Lung (tissue), 12 donors: ENCODE results near the gene PRSS27. TPM values are rescaled to one million over a fixed set of nuclear protein-coding genes. Genes with fewer than 3 reads are reported as not detected.

ENCODE experiments used
- ATAC-seq: fragments of 200-7000 bp; cut with Tn5 transposase; one replicate; pipeline ENCODE4 v1.9.1; 2020; ENCODE audit warnings: moderate number of reproducible peaks; ENCODE audit not compliant: insufficient read depth, low FRiP score
- DNase-seq, 3 donors: peaks; one replicate each; pipeline ENCODE4 v3.0.0-alpha.2; 2013 to 2017
- H3K27ac ChIP-seq, 2 donors: one replicate each; pipeline ENCODE4 v1.5.1; 2013; ENCODE audit warnings: mild to moderate bottlenecking in 2 of 2, moderate library complexity in 2 of 2, control low read depth in 1 of 2, inconsistent platforms in 1 of 2, low read depth in 1 of 2, low read length in 1 of 2
- H3K27me3 ChIP-seq, 3 donors: one replicate each; pipeline ENCODE4 v1.5.1; 2013; ENCODE audit warnings: low read length in 2 of 3; ENCODE audit not compliant: control insufficient read depth in 3 of 3, insufficient read depth in 3 of 3
- H3K36me3 ChIP-seq, 4 donors: one replicate each; pipeline ENCODE4 v1.5.1; 2013; ENCODE audit warnings: low read length in 4 of 4, mild to moderate bottlenecking in 1 of 4, moderate library complexity in 1 of 4; ENCODE audit not compliant: control insufficient read depth in 4 of 4, insufficient read depth in 4 of 4
- H3K4me1 ChIP-seq, 5 donors: one replicate each; pipeline ENCODE4 v1.5.1; 2013; ENCODE audit warnings: low read length in 5 of 5, mild to moderate bottlenecking in 2 of 5, moderate library complexity in 1 of 5; ENCODE audit not compliant: control insufficient read depth in 5 of 5, insufficient read depth in 5 of 5
- H3K4me3 ChIP-seq: one replicate; pipeline ENCODE4 v1.5.1; 2013; ENCODE audit warnings: mild to moderate bottlenecking, control low read depth, moderate library complexity
- H3K9ac ChIP-seq, 2 donors: one replicate each; pipeline ENCODE4 v1.5.1; 2013; ENCODE audit warnings: low read length in 2 of 2, control low read depth in 1 of 2; ENCODE audit not compliant: insufficient read depth in 1 of 2
- H3K9me3 ChIP-seq, 4 donors: one replicate each; pipeline ENCODE4 v1.5.1; 2013; ENCODE audit warnings: low read length in 3 of 4, mild to moderate bottlenecking in 1 of 4, moderate library complexity in 1 of 4; ENCODE audit not compliant: control insufficient read depth in 4 of 4, insufficient read depth in 3 of 4
- WGBS, 2 donors: extraction: QIAGEN DNeasy Blood & Tissue Kit; methylation state at CpG; one replicate each; pipeline ENCODE4 v1.1.7; 2013; 5-methylcytosine and 5-hydroxymethylcytosine counted together
- polyA plus RNA-seq, 2 donors: library from polyadenylated mRNA; stranded (reverse); fragments of 200-250 nt; gene quantifications; one replicate each; pipeline ENCODE4 v1.2.1, GENCODE V29; 2013
- total RNA-seq, 2 donors: library from RNA; depleted of rRNA in 1 of 2; stranded (reverse); fragments of >200 nt in 1 of 2; gene quantifications; one replicate each; pipeline ENCODE4 v1.2.1, GENCODE V29; 2014 to 2021
- TF ChIP-seq, protein P1 (sequence below): IDR thresholded peaks from 2 replicates; pipeline ENCODE4 v1.5.1; 2012; ENCODE audit warnings: mild to moderate bottlenecking; ENCODE audit errors: control extremely low read depth, extremely low read depth
- donor health status: control.
- donor health status: control.
- donor health status: Bipolar disorder and iron deficiency.
- donor health status: healthy.
- donor health status: DM: yes; HTN: yes; CAD: no.

PRSS27 gene
- total and polyA plus RNA-seq, 4 donors, result 1.1 to 2.5 (median 2.1) TPM

DNA sequence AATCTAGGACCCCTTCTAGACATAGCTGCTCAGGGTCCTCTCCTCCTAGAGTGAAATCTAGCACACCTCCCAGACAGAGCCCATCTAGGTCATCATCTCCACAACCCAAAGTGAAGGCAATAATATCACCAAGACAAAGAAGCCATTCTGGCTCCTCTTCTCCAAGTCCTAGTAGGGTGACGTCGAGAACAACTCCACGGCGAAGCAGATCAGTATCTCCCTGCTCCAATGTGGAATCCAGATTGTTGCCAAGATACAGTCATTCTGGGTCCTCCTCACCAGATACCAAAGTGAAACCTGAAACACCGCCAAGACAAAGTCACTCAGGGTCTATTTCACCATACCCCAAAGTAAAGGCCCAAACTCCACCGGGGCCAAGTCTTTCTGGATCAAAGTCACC, 43.1 kb upstream of the PRSS27 start:
- ATAC-seq, result no peak
- peaks cover 0 to 4% (median 1%) of the 10 kb centered on the region in 4 donors for H3K9me3 ChIP-seq
- H3K27ac ChIP-seq, result no peak overlapping the region
- H3K27me3 ChIP-seq, result no peaks in the 10 kb centered on the region
- no peaks in the 10 kb centered on the region for H3K4me1 ChIP-seq
- peaks cover 78 to 95% (median 87%) of the 10 kb centered on the region in 4 donors for H3K36me3 ChIP-seq
- no peak overlapping the region for H3K4me3 ChIP-seq
- H3K9ac ChIP-seq, result no peak overlapping the region
- TF ChIP-seq, protein P1, sequence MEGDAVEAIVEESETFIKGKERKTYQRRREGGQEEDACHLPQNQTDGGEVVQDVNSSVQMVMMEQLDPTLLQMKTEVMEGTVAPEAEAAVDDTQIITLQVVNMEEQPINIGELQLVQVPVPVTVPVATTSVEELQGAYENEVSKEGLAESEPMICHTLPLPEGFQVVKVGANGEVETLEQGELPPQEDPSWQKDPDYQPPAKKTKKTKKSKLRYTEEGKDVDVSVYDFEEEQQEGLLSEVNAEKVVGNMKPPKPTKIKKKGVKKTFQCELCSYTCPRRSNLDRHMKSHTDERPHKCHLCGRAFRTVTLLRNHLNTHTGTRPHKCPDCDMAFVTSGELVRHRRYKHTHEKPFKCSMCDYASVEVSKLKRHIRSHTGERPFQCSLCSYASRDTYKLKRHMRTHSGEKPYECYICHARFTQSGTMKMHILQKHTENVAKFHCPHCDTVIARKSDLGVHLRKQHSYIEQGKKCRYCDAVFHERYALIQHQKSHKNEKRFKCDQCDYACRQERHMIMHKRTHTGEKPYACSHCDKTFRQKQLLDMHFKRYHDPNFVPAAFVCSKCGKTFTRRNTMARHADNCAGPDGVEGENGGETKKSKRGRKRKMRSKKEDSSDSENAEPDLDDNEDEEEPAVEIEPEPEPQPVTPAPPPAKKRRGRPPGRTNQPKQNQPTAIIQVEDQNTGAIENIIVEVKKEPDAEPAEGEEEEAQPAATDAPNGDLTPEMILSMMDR, result no peak
- DNase-seq, result no peak
- WGBS, 2 donors, result 98% methylated on average over 6 of the region's 6 CpGs

DNA sequence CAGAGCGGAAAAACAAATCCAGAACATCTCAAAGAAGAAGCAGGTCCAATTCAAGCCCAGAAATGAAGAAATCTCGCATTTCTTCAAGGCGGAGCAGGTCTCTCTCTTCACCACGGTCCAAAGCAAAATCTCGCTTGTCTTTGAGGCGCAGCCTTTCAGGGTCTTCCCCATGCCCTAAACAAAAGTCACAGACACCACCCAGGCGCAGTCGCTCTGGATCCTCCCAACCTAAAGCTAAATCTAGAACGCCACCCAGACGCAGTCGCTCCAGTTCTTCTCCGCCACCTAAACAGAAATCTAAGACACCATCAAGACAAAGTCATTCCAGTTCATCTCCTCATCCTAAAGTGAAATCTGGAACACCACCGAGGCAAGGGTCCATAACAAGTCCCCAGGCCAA, 42.7 kb upstream of the PRSS27 start:
- DNase-seq, result no peak
- 98% methylated on average over 13 of the region's 13 CpGs for WGBS, 2 donors
- H3K4me3 ChIP-seq, result no peak overlapping the region

DNA sequence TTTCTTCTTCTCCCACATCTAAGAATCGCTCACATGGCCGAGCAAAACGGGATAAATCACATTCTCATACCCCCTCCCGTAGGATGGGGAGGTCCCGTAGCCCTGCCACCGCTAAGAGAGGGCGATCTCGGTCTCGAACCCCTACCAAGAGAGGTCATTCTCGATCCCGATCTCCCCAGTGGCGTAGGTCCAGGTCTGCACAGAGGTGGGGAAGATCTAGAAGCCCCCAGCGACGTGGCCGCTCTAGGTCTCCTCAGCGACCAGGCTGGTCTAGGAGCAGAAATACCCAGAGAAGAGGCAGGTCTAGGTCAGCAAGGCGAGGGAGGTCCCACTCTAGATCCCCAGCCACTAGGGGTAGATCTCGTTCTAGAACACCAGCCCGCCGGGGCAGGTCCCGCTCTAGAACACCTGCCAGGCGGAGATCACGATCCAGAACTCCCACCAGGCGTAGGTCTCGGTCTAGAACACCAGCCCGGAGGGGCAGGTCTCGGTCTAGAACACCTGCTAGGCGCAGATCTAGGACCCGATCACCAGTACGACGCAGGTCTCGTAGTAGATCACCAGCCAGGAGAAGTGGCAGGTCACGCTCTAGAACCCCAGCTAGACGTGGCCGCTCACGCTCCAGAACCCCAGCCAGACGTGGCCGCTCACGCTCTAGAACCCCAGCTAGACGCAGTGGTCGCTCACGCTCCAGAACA, 42.0 kb upstream of the PRSS27 start:
- Histone ChIP-seq H3K9ac (no peak overlapping the region), H3K9me3 (peaks cover 0 to 4% (median 1%) of the 10 kb centered on the region in 4 donors), H3K36me3 (peaks cover 78 to 98% (median 89%) of the 10 kb centered on the region in 4 donors), H3K27me3 (no peaks in the 10 kb centered on the region), H3K27ac (no peak overlapping the region), H3K4me3 (no peak overlapping the region), H3K4me1 (no peaks in the 10 kb centered on the region)
- 98 to 99% methylated on average over 42 of the region's 42 CpGs for WGBS, 2 donors
- no peak for DNase-seq
- no peak for ATAC-seq
- TF ChIP-seq, protein P1, result no peak

More for the DNA sequence above, 42.7 kb upstream of the PRSS27 start:
- Histone ChIP-seq H3K27ac (no peak overlapping the region), H3K27me3 (no peaks in the 10 kb centered on the region), H3K9ac (no peak overlapping the region), H3K9me3 (peaks cover 0 to 4% (median 1%) of the 10 kb centered on the region in 4 donors), H3K36me3 (peaks cover 79 to 94% (median 88%) of the 10 kb centered on the region in 4 donors), H3K4me1 (no peaks in the 10 kb centered on the region)
- no peak for ATAC-seq
- TF ChIP-seq, protein P1, result no peak

DNA sequence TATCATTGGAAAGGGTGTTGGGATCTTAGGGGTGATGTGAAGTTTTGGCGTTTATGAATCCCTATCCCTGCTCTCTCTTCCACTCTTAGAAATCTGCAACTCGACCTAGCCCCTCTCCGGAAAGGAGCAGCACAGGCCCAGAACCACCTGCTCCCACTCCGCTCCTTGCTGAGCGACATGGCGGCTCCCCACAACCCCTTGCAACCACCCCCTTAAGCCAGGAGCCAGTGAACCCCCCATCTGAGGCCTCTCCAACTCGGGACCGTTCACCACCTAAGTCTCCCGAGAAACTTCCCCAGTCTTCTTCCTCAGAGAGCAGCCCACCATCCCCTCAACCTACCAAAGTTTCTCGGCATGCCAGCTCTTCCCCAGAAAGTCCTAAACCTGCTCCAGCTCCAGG, 41.4 kb upstream of the PRSS27 start:
- H3K36me3 ChIP-seq, result peaks cover 73 to 96% (median 84%) of the 10 kb centered on the region in 4 donors
- TF ChIP-seq, protein P1, result no peak
- no peak overlapping the region for H3K4me3 ChIP-seq
- H3K9ac ChIP-seq, result no peak overlapping the region
- DNase-seq, result no peak
- no peak for ATAC-seq
- H3K27ac ChIP-seq, result no peak overlapping the region
- H3K4me1 ChIP-seq, result peaks cover 0 to 2% (median 0%) of the 10 kb centered on the region in 5 donors
- H3K27me3 ChIP-seq, result no peaks in the 10 kb centered on the region
- peaks cover 0 to 4% (median 1%) of the 10 kb centered on the region in 4 donors for H3K9me3 ChIP-seq
- 93 to 100% methylated on average over 10 of the region's 10 CpGs for WGBS, 2 donors
